Motor neuron (in vitro differentiated cells): Measurements from ENCODE around the gene TPRG1. TPM values are rescaled to one million over a fixed set of nuclear protein-coding genes. Genes with fewer than 3 reads are reported as not detected.

Experiments
- ATAC-seq, 8 experiments: fragments of 200-7000 bp; cut with Tn5 transposase; replicated peaks in 6 of 8; 2 replicates each; pipeline ENCODE4 v1.8.0; 2021; ENCODE audit warnings: mild to moderate bottlenecking in 8 of 8, moderate library complexity in 8 of 8
- H3K27ac ChIP-seq, 2 donors: fragments of 250-450 bp; sonication (Bioruptor Pico); 2 replicates each; pipeline ENCODE4 v1.9.0; 2021; ENCODE audit warnings: antibody characterized with exemption in 2 of 2, mild to moderate bottlenecking in 2 of 2, moderate library complexity in 1 of 2
- H3K4me1 ChIP-seq, 2 donors: fragments of 250-450 bp; sonication (Bioruptor Pico); replicated peaks in 1 of 2; 2 replicates each; pipeline ENCODE4 v1.6.1; 2021; ENCODE audit warnings: antibody characterized with exemption in 2 of 2, mild to moderate bottlenecking in 2 of 2, moderate library complexity in 1 of 2
- H3K4me3 ChIP-seq, 5 donors: fragments of 250-450 bp; sonication (Bioruptor Pico); 2 replicates each; pipeline ENCODE4 v1.9.0; 2021; ENCODE audit warnings: antibody characterized with exemption in 5 of 5, mild to moderate bottlenecking in 5 of 5, moderate library complexity in 4 of 5
- WGBS, 10 experiments: fragments of 450-650 bp; shearing (Covaris generic); methylation state at CpG; one replicate each; pipeline ENCODE4 v1.0.0; 2022; 5-methylcytosine and 5-hydroxymethylcytosine counted together
- in situ Hi-C, 9 experiments: fragments of 400-800 bp; cut with MboI; loops; one replicate each; pipeline ENCODE4 v1.15.0; 2021; ENCODE audit warnings: low sequenced_read_pairs in 9 of 9, low pct_unique_long_range_greater_than_20kb in 2 of 9; ENCODE audit not compliant: unreplicated experiment in 9 of 9
- total RNA-seq, 8 experiments: library from RNA; unstranded; fragments of 300-600 nt; gene quantifications; 2 replicates each; pipeline versions ENCODE4 v1.2.3 to v1.2.4, GENCODE V29; 2022

The TPRG1 gene, protein sequence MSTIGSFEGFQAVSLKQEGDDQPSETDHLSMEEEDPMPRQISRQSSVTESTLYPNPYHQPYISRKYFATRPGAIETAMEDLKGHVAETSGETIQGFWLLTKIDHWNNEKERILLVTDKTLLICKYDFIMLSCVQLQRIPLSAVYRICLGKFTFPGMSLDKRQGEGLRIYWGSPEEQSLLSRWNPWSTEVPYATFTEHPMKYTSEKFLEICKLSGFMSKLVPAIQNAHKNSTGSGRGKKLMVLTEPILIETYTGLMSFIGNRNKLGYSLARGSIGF
- 1 to 10 TPM in 7 of 8 experiments, under 1 TPM in 1; 0.31 to 3.2 (median 2.4) TPM for total RNA-seq

DNA sequence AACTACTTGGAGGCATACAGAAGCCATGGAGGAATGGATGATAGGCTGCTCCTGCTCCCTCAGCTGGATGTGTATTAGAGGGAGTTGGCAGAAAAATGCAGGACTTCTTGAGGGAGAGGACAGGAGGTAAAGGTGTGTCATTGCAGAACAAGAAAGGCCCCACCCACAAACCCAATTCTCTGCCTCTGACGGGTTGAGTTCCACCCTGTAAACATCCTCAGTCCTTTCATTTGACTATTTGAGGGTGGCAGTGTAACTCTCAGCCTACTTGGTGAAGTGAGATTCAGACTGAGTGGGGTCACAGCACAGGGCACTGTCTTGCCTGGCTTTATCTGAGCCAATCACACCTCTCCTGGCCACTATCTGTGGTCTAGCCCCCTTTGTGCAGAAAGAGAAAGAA, at the start of gene TPRG1:
Gene TPRG1 (plus strand): TSS at position 265 of the 400 bp plus-strand sequence. CDS start 35,414 bp downstream, outside the sequence.
- 0 to 100% (median 91%) methylated on average over 1 of the region's 1 CpG; no CpG with 5 or more reads in 5 of the 10 experiments for WGBS, 10 experiments
- ATAC-seq = no peak
- no peak within 1 kb of the TSS for H3K4me3 ChIP-seq

DNA sequence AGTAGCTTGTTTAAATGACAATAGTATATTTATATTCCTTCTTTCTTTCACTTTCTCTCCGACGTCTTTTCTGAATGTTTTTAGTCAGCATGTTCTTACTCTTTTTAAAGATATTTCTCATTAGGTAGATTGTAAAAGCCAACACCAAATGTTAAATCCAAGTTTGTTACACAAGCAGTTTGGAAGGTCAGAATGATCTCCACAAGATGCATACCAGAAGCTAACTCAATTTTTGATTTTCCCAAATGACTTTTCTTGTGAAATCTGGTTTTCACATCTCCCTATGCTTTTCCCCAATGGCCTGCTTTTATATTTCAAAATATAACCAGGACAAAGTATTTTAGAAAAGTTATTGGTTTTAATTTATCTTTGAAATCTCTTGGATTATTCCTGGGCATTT, 49.7 kb upstream of the TPRG1 start:
- ATAC-seq = no peak
- H3K4me1 ChIP-seq = peaks cover 0 to 17% of the 10 kb centered on the region in 2 donors
- in situ Hi-C loops = no loop called here
- WGBS, 10 experiments = 0 to 92% (median 19%) methylated on average over 1 to 2 of the region's 2 CpGs
- no peak overlapping the region for H3K27ac ChIP-seq
- H3K4me3 ChIP-seq = no peak overlapping the region

More for the DNA sequence above, at the start of gene TPRG1:
- Histone ChIP-seq H3K27ac (no peak within 1 kb of the TSS), H3K4me1 (no peaks in the 10 kb centered on the region)
- in situ Hi-C loops = loop anchor here in 1 of 9 experiments (25.0 kb wide), 1 partner anchor 1434 kb away; the partner anchor contains the start of gene BCL6

DNA sequence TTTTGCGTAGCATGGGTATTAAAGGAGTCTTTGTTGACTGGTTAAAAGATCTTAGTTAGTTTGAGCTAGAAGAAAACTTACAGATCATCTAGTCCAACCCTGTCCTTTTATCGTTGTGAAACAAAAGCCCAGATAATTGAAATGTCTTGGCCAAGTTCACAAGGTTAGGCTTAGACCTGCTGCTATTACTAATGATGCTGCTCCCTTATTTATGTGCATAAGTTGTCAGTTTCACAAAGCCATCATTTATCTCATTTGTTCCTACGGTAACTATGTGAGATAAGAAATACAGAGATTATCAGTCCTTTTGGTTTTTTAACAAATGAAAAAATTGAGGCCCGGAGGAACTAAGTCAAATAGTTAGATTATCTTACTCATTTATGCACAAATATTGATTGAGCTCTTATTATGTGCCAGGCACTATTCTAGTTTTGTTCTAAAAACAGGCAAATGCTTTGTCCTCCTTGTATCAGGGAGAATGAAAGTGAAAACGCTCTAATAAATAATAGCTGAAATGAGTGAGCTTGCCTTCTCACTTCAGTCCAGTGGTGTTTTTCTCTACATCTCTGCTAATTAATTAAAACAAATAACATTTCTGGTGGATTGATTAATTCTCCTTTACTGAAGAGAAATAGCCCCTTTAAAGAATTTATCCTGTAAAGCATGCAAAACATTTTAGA, 49.1 kb upstream of the TPRG1 start:
- in situ Hi-C loops = no loop called here
- H3K4me3 ChIP-seq = no peak overlapping the region
- peaks cover 0 to 17% of the 10 kb centered on the region in 2 donors for H3K4me1 ChIP-seq
- 8 to 97% (median 75%) methylated on average over 3 to 5 of the region's 5 CpGs for WGBS, 10 experiments
- H3K27ac ChIP-seq = no peak overlapping the region
- peak in 2 of 8 experiments; percentile 56 to 89 for ATAC-seq

DNA sequence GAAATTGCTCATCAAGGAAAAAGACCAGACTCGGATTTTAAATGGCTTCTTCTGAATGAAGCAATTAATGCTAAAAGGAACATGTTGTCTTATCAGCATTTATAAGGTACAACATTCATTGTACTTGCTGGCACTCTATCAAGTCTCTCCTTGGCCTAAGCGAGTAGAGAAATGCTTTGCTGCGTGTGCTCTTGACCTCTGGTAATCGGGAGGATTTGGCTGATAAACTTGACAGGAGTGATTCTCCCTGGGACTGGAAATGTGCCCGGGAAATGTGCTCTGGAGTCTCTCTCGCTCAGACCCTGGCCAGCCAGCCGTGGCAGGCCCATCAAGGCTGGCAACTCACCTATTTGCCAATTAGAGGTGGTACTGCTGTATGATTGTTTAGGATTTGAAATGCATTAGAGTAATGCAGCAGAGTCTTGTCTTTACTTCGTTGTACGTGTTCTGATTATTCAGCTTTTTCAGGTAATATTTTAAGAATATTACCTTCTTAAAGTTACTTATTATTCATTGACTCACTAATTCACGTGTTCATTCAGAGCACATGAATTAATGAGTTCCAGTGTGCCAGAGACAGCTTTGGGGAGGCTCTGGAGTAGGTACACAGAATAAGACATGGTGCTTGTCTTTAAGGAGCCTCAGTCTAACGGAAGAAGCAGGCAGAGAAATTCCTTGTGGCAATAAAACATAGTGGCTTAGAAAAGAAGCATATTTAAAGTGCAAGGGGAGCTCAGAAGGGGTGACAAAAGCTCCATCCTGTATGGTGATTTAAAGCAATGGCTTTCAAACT, 48.0 kb upstream of the TPRG1 start:
- H3K4me1 ChIP-seq = peaks cover 0 to 17% of the 10 kb centered on the region in 2 donors
- 10 to 82% (median 70%) methylated on average over 1 to 11 of the region's 11 CpGs for WGBS, 10 experiments
- no peak for ATAC-seq
- in situ Hi-C loops = no loop called here
- no peak overlapping the region for H3K4me3 ChIP-seq
- H3K27ac ChIP-seq = no peak overlapping the region

DNA sequence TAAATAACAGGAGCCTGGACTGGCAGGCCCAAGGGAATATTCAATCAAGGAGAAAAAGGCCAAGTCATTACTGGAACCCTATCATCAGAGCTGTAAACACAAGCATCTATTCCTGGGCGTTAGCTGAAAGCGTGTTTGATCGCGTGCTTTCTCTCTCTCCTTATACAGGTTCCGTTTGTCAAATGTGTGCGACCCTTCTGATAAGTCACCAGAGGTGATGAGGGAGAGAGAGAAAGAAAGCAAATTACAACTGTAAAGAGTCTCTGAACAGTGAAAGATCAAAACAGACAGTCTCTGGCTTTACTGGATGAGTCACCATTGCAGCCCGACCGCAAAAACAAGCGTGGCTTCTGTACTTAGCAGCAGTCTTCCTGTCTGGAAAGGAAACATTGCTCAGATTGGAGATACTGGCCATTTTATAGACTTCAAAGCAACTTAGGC, 39.5 kb upstream of the TPRG1 start:
- WGBS, 10 experiments = 0 to 90% (median 40%) methylated on average over 1 to 6 of the region's 9 CpGs; no CpG with 5 or more reads in 1 of the 10 experiments
- in situ Hi-C loops = loop anchor here in 6 of 9 experiments (25.0 kb wide), 2 partner anchors 170 to 1395 kb away; partner anchors contain the start of gene BCL6 (in 5 of the 6)
- H3K27ac ChIP-seq = no peak overlapping the region
- peak in 7 of 8 experiments; percentile 86 to 95 (median 90) for ATAC-seq
- no peaks in the 10 kb centered on the region for H3K4me1 ChIP-seq
- H3K4me3 ChIP-seq = no peak overlapping the region

DNA sequence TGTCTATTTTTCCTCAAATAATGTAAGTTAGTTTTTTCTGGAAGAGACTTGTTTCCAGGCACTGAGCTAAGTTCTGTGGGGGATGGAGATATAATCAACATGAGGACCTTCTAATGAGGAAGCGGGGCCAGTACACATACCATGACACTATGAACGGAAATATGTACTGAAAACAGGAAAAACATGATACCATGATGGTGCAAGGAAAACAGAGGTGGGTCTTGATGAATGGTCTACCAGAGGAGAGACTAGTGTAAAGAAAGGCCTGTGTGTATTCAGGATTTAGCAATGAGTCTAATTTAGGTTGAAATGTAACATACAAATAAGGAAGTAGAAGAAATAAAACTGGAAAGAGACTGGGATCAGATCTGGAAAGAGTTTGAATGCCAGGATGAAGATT, 38.9 kb upstream of the TPRG1 start:
- ATAC-seq = no peak
- H3K27ac ChIP-seq = no peak overlapping the region
- H3K4me3 ChIP-seq = no peak overlapping the region
- no peaks in the 10 kb centered on the region for H3K4me1 ChIP-seq
- in situ Hi-C loops = loop anchor here in 6 of 9 experiments (25.0 kb wide), 2 partner anchors 171 to 1396 kb away; partner anchors contain the start of gene BCL6 (in 5 of the 6)
- 60 to 100% (median 94%) methylated on average over 1 to 2 of the region's 2 CpGs for WGBS, 10 experiments

DNA sequence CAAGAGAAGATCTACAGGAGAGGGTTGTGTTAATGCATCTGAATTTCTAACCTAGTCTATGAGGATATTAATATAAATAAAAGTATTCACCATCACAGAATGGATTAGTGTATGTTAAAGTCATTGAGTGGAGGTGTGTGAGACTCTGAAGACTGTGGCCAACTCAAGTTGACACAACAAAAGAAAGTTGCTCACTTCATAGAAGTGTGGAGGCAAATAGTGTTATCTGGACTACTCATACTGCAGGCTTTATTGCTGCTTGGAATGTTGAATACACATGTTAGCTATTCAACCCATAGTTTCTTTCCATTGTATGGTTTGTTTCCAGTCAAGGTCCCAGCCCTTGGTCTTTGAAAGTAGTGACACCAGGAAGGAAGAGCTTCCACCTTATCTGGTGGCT, 38.0 kb upstream of the TPRG1 start:
- H3K4me1 ChIP-seq = no peaks in the 10 kb centered on the region
- ATAC-seq = no peak
- in situ Hi-C loops = loop anchor here in 6 of 9 experiments (25.0 kb wide), 2 partner anchors 171 to 1396 kb away; partner anchors contain the start of gene BCL6 (in 5 of the 6)

DNA sequence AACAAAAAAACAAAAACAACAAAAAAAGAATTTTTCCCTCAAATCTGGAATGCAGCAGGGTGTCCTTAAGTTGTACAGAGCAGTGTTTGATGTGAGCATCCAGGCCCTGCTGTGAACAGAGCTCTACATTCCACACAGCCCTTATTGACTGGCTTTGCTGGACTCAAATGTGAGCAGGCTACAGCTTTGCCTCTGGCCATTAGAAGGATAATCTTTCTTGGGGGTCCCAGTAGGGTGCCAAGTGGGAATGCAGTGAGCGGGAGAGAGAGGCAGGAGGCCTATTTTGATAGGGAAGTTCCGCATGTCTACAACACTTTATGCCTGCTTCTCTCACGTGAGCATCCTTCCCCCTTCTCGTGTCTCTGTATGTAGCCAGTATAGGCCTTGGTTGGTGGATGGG, 34.4 kb upstream of the TPRG1 start:
- H3K4me1 ChIP-seq = no peaks in the 10 kb centered on the region
- no peak overlapping the region for H3K4me3 ChIP-seq
- H3K27ac ChIP-seq = no peak overlapping the region
- no peak for ATAC-seq
- WGBS, 10 experiments = 74 to 92% (median 78%) methylated on average over 1 to 4 of the region's 4 CpGs; no CpG with 5 or more reads in 4 of the 10 experiments
- in situ Hi-C loops = loop anchor here in 6 of 9 experiments (25.0 kb wide), 2 partner anchors 175 to 1400 kb away; partner anchors contain the start of gene BCL6 (in 5 of the 6)

More for the DNA sequence above, 38.0 kb upstream of the TPRG1 start:
- H3K27ac ChIP-seq = no peak overlapping the region
- no peak overlapping the region for H3K4me3 ChIP-seq

DNA sequence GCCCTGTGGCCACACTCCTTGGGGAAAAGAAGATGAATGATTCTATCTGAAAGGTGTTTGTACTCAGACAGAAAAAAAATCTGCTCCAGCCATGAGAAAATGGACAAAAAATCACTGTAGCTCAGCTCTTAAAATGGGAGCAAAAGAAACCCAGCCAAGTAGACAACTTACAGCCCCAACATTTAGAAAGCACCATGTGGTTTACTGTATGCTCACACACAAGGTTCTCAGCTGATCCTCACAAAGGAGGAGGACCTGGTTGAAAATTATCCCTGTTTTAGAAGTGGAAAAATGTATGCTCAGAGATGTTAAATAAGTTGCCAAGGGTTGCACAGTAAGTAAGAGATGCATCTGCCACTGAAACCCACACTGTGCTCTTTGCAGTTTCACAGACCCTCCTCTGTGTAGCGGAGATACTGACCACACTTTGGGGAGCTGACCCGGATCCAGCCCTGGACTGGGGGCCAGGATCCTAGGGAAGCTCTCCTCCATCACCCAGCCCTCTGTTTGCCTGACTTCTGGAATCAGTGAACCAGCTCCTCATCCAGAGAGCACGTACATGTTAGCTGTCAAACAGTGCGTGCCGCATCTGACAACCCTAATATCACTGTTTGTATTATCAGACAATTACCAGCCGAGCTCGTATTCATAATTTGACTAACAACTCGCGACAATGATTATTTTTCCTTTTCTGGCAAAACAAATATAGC, 32.7 kb upstream of the TPRG1 start:
- no peak overlapping the region for H3K27ac ChIP-seq
- in situ Hi-C loops = loop anchor here in 6 of 9 experiments (25.0 kb wide), 2 partner anchors 177 to 1402 kb away; partner anchors contain the start of gene BCL6 (in 5 of the 6)
- WGBS, 10 experiments = 24 to 100% (median 88%) methylated on average over 1 to 7 of the region's 9 CpGs; no CpG with 5 or more reads in 2 of the 10 experiments

DNA sequence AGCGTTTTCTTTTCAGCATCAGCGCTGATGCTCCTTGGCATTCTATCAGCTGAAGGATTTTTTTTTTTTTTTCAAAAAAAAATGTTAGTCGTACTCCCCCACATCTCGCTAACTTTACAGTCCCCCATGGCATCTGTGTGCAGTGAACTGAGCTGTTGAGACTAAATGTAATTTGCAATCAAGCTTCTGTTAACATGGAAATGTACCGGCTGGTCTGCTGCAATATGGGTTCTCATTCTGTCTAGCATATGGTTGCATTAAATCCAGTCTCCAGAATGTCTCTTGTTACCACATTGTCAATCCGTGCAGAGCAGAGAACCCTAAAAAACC, 32.2 kb upstream of the TPRG1 start:
- in situ Hi-C loops = loop anchor here in 6 of 9 experiments (25.0 kb wide), 2 partner anchors 177 to 1402 kb away; partner anchors contain the start of gene BCL6 (in 5 of the 6)
- no peak for ATAC-seq
- Histone ChIP-seq H3K4me1 (no peaks in the 10 kb centered on the region), H3K27ac (no peak overlapping the region), H3K4me3 (no peak overlapping the region)
- WGBS, 10 experiments = 0 to 91% (median 71%) methylated on average over 1 to 6 of the region's 6 CpGs

More for the DNA sequence above, 32.7 kb upstream of the TPRG1 start:
- H3K4me1 ChIP-seq = no peaks in the 10 kb centered on the region
- no peak overlapping the region for H3K4me3 ChIP-seq
- ATAC-seq = no peak

DNA sequence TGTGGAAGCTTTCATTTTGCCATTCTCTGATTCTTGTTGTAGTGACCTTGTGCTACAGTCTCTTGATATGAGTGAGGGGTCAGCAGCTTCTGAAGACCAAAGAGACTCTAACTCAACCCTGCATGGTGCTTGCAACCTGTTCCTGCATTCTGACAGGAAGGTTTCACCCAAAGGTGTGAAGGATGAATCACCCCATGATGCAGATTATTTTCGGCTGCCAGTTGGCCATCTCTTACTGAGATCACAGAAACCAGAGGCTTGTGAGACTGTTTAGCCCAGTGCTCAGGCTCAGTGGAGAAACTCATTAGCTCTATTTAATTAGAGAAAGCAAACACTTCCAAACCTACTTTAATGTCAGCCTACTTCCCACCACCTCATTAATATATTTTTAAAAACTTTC, 29.2 kb upstream of the TPRG1 start:
- ATAC-seq = no peak
- Histone ChIP-seq H3K4me1 (no peaks in the 10 kb centered on the region), H3K4me3 (no peak overlapping the region), H3K27ac (no peak overlapping the region)
- in situ Hi-C loops = loop anchor here in 6 of 9 experiments (25.0 kb wide), 2 partner anchors 180 to 1405 kb away; partner anchors contain the start of gene BCL6 (in 5 of the 6)
- WGBS, 10 experiments = 86 to 100% (median 90%) methylated on average over 1 of the region's 1 CpG; no CpG with 5 or more reads in 7 of the 10 experiments

DNA sequence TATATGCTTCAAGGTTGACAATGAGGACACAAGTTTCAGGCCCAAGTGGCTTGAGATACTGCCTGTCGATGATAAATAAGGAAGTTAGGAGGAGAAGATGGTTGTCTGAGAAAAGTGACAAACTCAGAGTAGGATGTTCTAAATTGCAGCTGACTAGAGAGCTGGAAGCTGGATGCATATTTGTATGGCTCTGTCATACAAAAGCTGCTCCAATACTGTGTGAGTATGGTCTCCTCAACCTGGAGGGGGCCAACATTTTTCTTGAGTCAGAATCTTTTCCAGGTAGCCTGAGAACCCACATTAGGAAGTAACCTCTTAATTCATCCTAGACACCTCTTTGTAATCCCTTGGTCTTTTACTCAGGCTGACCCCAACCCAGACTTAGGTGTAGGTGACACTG, 28.4 kb upstream of the TPRG1 start:
- in situ Hi-C loops = loop anchor here in 6 of 9 experiments (25.0 kb wide), 2 partner anchors 181 to 1406 kb away; partner anchors contain the start of gene BCL6 (in 5 of the 6)
- no peak for ATAC-seq

More for the DNA sequence above, 28.4 kb upstream of the TPRG1 start:
- Histone ChIP-seq H3K4me1 (no peaks in the 10 kb centered on the region), H3K27ac (no peak overlapping the region), H3K4me3 (no peak overlapping the region)
- WGBS, 10 experiments = 33 to 100% (median 63%) methylated on average over 1 of the region's 1 CpG; no CpG with 5 or more reads in 5 of the 10 experiments
